ENCODE results near the gene ZDHHC3.

DNA sequence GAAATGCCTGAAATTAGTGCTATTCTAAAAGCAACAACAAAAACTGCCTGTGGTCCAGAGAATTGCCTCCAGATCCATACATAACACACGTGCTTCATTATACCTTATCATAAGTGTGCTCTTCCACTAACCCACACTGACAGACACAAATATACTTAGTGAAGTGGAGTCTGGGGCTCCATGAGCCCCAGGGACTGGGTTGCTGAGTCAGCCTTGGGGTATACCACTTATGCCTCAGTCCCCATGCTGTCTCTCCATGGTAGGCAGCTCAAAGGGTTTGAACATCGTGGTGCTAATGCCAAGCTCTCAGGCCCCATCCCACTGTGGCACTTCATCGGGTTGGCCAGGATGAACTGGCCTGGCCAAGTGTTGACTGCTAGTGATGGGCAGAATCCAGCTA is 10.8 kb downstream of the ZDHHC3 start:
- no peak for TF ChIP-seq CTCF (IDR thresholded peaks at IDR 0.05; ENCODE audit: low read length)
- TF ChIP-seq EZH2 (optimal IDR thresholded peaks at IDR 0.05; ENCODE audit: low read depth, low read length) = no peak
- TF ChIP-seq EZH2phosphoT487 (IDR thresholded peaks at IDR 0.05; ENCODE audit: low read length) = no peak
